Posterior vena cava (tissue), 2 donors: ENCODE results near the gene MCM10. TPM values are rescaled to one million over a fixed set of nuclear protein-coding genes. Genes with fewer than 3 reads are reported as not detected.

ENCODE experiments used
- DNase-seq: peaks from one replicate; pipeline ENCODE4 v3.0.0-alpha.2; 2020; ENCODE audit warnings: low spot score
- intact Hi-C, 2 donors: fragments of 100-400 bp; cut with DNase I; formaldehyde crosslinking; loops; one replicate each; pipeline versions ENCODE4 v1.14.1 to v1.14.2; 2022 to 2023
- total RNA-seq, 2 donors: library from RNA; stranded (reverse); fragmentation: NEBNext Ultra II Directional; extraction: Animal tissue kit (Norgen Biotek cat#: 25700); gene quantifications; one replicate each; pipeline ENCODE4 v1.2.1, GENCODE V29; 2021
- donor health status: DM: yes; HTN: yes; CAD: no.
- donor health status: DM: yes; HTN: yes; CAD: no.

MCM10 gene
- total RNA-seq, 2 donors from 2014 or later: 0.23 to 0.76 TPM

GRCh38 chr10:13158401-13158800 is 3.0 kb upstream of the MCM10 start:
- intact Hi-C loops: no loop called here
- no peak for DNase-seq

GRCh38 chr10:13161857-13162271 is 506 bp downstream of the MCM10 start:
- intact Hi-C loops: loop anchor here (2.0 to 10.0 kb wide), 2 partner anchors 103 to 139 kb away; partner anchors contain the start of gene PHYH (in 1 of the 2)
- DNase-seq: no peak

GRCh38 chr10:13163859-13164258 is 2.5 kb downstream of the MCM10 start:
- DNase-seq: no peak
- intact Hi-C loops: loop anchor here in 1 of 2 donors (10.0 kb wide), 1 partner anchor 101 kb away; no protein-coding TSS in a partner anchor

- no peak for DNase-seq
- intact Hi-C loops: loop anchor here in 1 of 2 donors (10.0 kb wide), 1 partner anchor 100 kb away; no protein-coding TSS in a partner anchor
Measured at GRCh38 chr10:13165177-13165576, 3.8 kb downstream of the MCM10 start.

- intact Hi-C loops: loop anchor here in 1 of 2 donors (10.0 kb wide), 1 partner anchor 97 kb away; no protein-coding TSS in a partner anchor
- no peak for DNase-seq
Measured at GRCh38 chr10:13167568-13167967, 6.2 kb downstream of the MCM10 start.

- DNase-seq: no peak
- intact Hi-C loops: loop anchor here in 1 of 2 donors (10.0 kb wide), 1 partner anchor 96 kb away; no protein-coding TSS in a partner anchor
Measured at GRCh38 chr10:13168781-13169180, 7.4 kb downstream of the MCM10 start.

- intact Hi-C loops: no loop called here
- no peak for DNase-seq
Measured at GRCh38 chr10:13173616-13174015, 12.3 kb downstream of the MCM10 start.

- no peak for DNase-seq
- intact Hi-C loops: no loop called here
Measured at GRCh38 chr10:13180788-13181187, 19.4 kb downstream of the MCM10 start.

GRCh38 chr10:13182424-13182823 is 21.1 kb downstream of the MCM10 start:
- no peak for DNase-seq
- intact Hi-C loops: no loop called here

GRCh38 chr10:13183625-13184024 is 22.3 kb downstream of the MCM10 start:
- intact Hi-C loops: no loop called here
- no peak for DNase-seq

- intact Hi-C loops: no loop called here
- DNase-seq: no peak
Measured at GRCh38 chr10:13184276-13184675, 22.9 kb downstream of the MCM10 start.

GRCh38 chr10:13184730-13185514 is 23.6 kb downstream of the MCM10 start:
- DNase-seq: no peak
- intact Hi-C loops: no loop called here

GRCh38 chr10:13187135-13187534 is 25.8 kb downstream of the MCM10 start:
- intact Hi-C loops: no loop called here

GRCh38 chr10:13188593-13188992 is 27.2 kb downstream of the MCM10 start:
- DNase-seq: no peak
- intact Hi-C loops: no loop called here

More at GRCh38 chr10:13187135-13187534, 25.8 kb downstream of the MCM10 start:
- no peak for DNase-seq

- no peak for DNase-seq
- intact Hi-C loops: no loop called here
Measured at GRCh38 chr10:13189961-13190360, 28.6 kb downstream of the MCM10 start.

- no peak for DNase-seq
- intact Hi-C loops: no loop called here
Measured at GRCh38 chr10:13190816-13191215, 29.5 kb downstream of the MCM10 start.

GRCh38 chr10:13191362-13191761 is 30.0 kb downstream of the MCM10 start:
- no peak for DNase-seq
- intact Hi-C loops: no loop called here

- intact Hi-C loops: no loop called here
- no peak for DNase-seq
Measured at GRCh38 chr10:13193637-13194036, 32.3 kb downstream of the MCM10 start.

- no peak for DNase-seq
- intact Hi-C loops: no loop called here
Measured at GRCh38 chr10:13195016-13195415, 33.7 kb downstream of the MCM10 start.

GRCh38 chr10:13201132-13201531 is 39.8 kb downstream of the MCM10 start:
- intact Hi-C loops: no loop called here
- no peak for DNase-seq

- DNase-seq: no peak
- intact Hi-C loops: no loop called here
Measured at GRCh38 chr10:13206091-13206490, 44.7 kb downstream of the MCM10 start.
